ENCODE results near the gene TFPI. TPM values are rescaled to one million over a fixed set of nuclear protein-coding genes. Genes with fewer than 3 reads are reported as not detected.
"Not testable (repeated sequence)": the region's sequence is repeated elsewhere in the genome, so short reads cannot be mapped to it uniquely, and the experiment has no call there.

Gene TFPI
- total RNA-seq, 1 experiment from 2014 or later: 8.4 TPM

GRCh38 chr2:187516630-187517510 lies 37.4 kb downstream of the TFPI start:
- H3K27me3 Mint-ChIP-seq (ENCODE audit: low read depth); DNase-seq (ENCODE audit: low spot score); H3K4me3 Mint-ChIP-seq; ATAC-seq; POLR2A ChIA-PET; CTCF ChIA-PET; H3K27ac Mint-ChIP-seq: not testable (repeated sequence)
- peaks cover 36% of the 10 kb centered on the region for H3K4me1 Mint-ChIP-seq
- peaks cover 47% of the 10 kb centered on the region for H3K36me3 Mint-ChIP-seq
- peaks cover 49% of the 10 kb centered on the region for H3K9me3 Mint-ChIP-seq

- ChIA-PET CTCF (no interaction called here), POLR2A (no interaction called here)
- Mint-ChIP-seq H3K4me1 (peaks cover 50% of the 10 kb centered on the region), H3K27me3 (ENCODE audit: low read depth) (no peaks in the 10 kb centered on the region; the same call in 1 of the 2 replicates), H3K27ac (no peak overlapping the region), H3K9me3 (peaks cover 40% of the 10 kb centered on the region), H3K36me3 (peaks cover 39% of the 10 kb centered on the region), H3K4me3 (no peak overlapping the region)
- ATAC-seq (no peak), DNase-seq (ENCODE audit: low spot score) (no peak)
- TF ChIP-seq ZNF425 (CRISPR knock-in tag; conservative IDR thresholded peaks at IDR 0.05): no peak
- TF ChIP-seq CREB1 (CRISPR knock-in tag; IDR thresholded peaks at IDR 0.05): no peak
- TF ChIP-seq RORB (CRISPR knock-in tag; IDR thresholded peaks at IDR 0.05): no peak
- TF ChIP-seq ZMAT4 (CRISPR knock-in tag; IDR thresholded peaks at IDR 0.05): no peak
- TF ChIP-seq FOXP1 (CRISPR knock-in tag; IDR thresholded peaks at IDR 0.05; ENCODE audit: borderline replicate concordance): no peak
- no peak for TF ChIP-seq E2F4 (CRISPR knock-in tag; IDR thresholded peaks at IDR 0.05; ENCODE audit: borderline replicate concordance, low read depth)
- TF ChIP-seq ETV6 (CRISPR knock-in tag; IDR thresholded peaks at IDR 0.05): no peak
- no peak for TF ChIP-seq GABPB1 (CRISPR knock-in tag; IDR thresholded peaks at IDR 0.05)
- no peak for TF ChIP-seq PRDM15 (CRISPR knock-in tag; IDR thresholded peaks at IDR 0.05)
- TF ChIP-seq ATF3 (CRISPR knock-in tag; conservative IDR thresholded peaks at IDR 0.05): no peak
- no peak for TF ChIP-seq PREB (CRISPR knock-in tag; IDR thresholded peaks at IDR 0.05; ENCODE audit: borderline replicate concordance)
- no peak for TF ChIP-seq ERG (CRISPR knock-in tag; IDR thresholded peaks at IDR 0.05)
- TF ChIP-seq EMX1 (CRISPR knock-in tag; IDR thresholded peaks at IDR 0.05): no peak
- TF ChIP-seq ZNF416 (CRISPR knock-in tag; IDR thresholded peaks at IDR 0.05): no peak
- no peak for TF ChIP-seq TEAD4 (CRISPR knock-in tag; IDR thresholded peaks at IDR 0.05)
- no peak for TF ChIP-seq NFYB (CRISPR knock-in tag; conservative IDR thresholded peaks at IDR 0.05; ENCODE audit: low read depth)
- no peak for TF ChIP-seq IRF1 (CRISPR knock-in tag; IDR thresholded peaks at IDR 0.05)
- no peak for TF ChIP-seq GTF2I (CRISPR knock-in tag; conservative IDR thresholded peaks at IDR 0.05)
- no peak for TF ChIP-seq SMAD3 (CRISPR knock-in tag; IDR thresholded peaks at IDR 0.05; ENCODE audit: borderline replicate concordance)
Measured at GRCh38 chr2:187514930-187515329, 39.3 kb downstream of the TFPI start.

- H3K27me3 Mint-ChIP-seq (ENCODE audit: low read depth); DNase-seq (ENCODE audit: low spot score); H3K4me3 Mint-ChIP-seq; CTCF ChIA-PET; ATAC-seq; H3K27ac Mint-ChIP-seq: not testable (repeated sequence)
- Mint-ChIP-seq H3K9me3 (peaks cover 39% of the 10 kb centered on the region), H3K36me3 (peaks cover 36% of the 10 kb centered on the region), H3K4me1 (peaks cover 51% of the 10 kb centered on the region)
- POLR2A ChIA-PET: interaction anchor here (1.2 kb wide), 1 partner anchor 54 kb away, joined by 3 read pairs; no protein-coding TSS in a partner anchor
Measured at GRCh38 chr2:187514235-187514829, 39.9 kb downstream of the TFPI start.
